Subcutaneous abdominal adipose tissue (tissue), 5 donors: ENCODE data around the gene BSG.
"Not testable (repeated sequence)": the region's sequence is repeated elsewhere in the genome, so short reads cannot be mapped to it uniquely, and the experiment has no call there.

Source experiments
- H3K27ac ChIP-seq: one replicate; pipeline ENCODE4 v1.7.0; 2013; ENCODE audit warnings: low read depth, mild to moderate bottlenecking, inconsistent platforms, low read length, moderate library complexity
- H3K27me3 ChIP-seq, 5 donors: one replicate each; pipeline ENCODE4 v1.7.0; 2013; ENCODE audit warnings: low read length in 5 of 5, inconsistent platforms in 1 of 5; ENCODE audit not compliant: control insufficient read depth in 5 of 5, insufficient read depth in 4 of 5
- H3K36me3 ChIP-seq, 5 donors: one replicate each; pipeline ENCODE4 v1.7.0; 2013; ENCODE audit warnings: low read length in 5 of 5; ENCODE audit not compliant: control insufficient read depth in 5 of 5, insufficient read depth in 5 of 5
- H3K4me1 ChIP-seq, 5 donors: one replicate each; pipeline ENCODE4 v1.7.0; 2013; ENCODE audit warnings: low read length in 5 of 5, mild to moderate bottlenecking in 3 of 5, moderate library complexity in 1 of 5; ENCODE audit not compliant: control insufficient read depth in 5 of 5, insufficient read depth in 5 of 5
- H3K4me3 ChIP-seq, 5 donors: one replicate each; pipeline ENCODE4 v1.7.0; 2013; ENCODE audit warnings: low read length in 5 of 5, low read depth in 1 of 5
- H3K9ac ChIP-seq, 5 donors: one replicate each; pipeline ENCODE4 v1.7.0; 2013; ENCODE audit warnings: low read length in 5 of 5, mild to moderate bottlenecking in 4 of 5, moderate library complexity in 3 of 5
- H3K9me3 ChIP-seq, 5 donors: one replicate each; pipeline ENCODE4 v1.7.0; 2013; ENCODE audit warnings: low read length in 5 of 5; ENCODE audit not compliant: control insufficient read depth in 5 of 5
- donor health status: healthy.
- donor health status: healthy.
- donor health status: healthy.
- donor health status: healthy.
- donor health status: healthy.

BSG gene

GRCh38 chr19:604355-604754 lies 32.0 kb downstream of the BSG start:
- Histone ChIP-seq H3K27me3 (peaks cover 0 to 4% (median 3%) of the 10 kb centered on the region in 5 donors), H3K4me1 (peaks cover 0 to 8% (median 0%) of the 10 kb centered on the region in 5 donors)

GRCh38 chr19:605061-605971 lies 32.9 kb downstream of the BSG start:
- H3K9me3 ChIP-seq, H3K9ac ChIP-seq, H3K27me3 ChIP-seq, H3K36me3 ChIP-seq, H3K27ac ChIP-seq, H3K4me3 ChIP-seq: not testable (repeated sequence)
- peaks cover 0 to 15% (median 0%) of the 10 kb centered on the region in 5 donors for H3K4me1 ChIP-seq

More at GRCh38 chr19:604355-604754, 32.0 kb downstream of the BSG start:
- H3K4me3 ChIP-seq, result no peak overlapping the region
- no peak overlapping the region for H3K9ac ChIP-seq
- H3K9me3 ChIP-seq, result peaks cover 0 to 7% (median 0%) of the 10 kb centered on the region in 5 donors
- no peak overlapping the region for H3K27ac ChIP-seq
- no peaks in the 10 kb centered on the region for H3K36me3 ChIP-seq

- H3K9ac ChIP-seq, result no peak overlapping the region
- no peak overlapping the region for H3K27ac ChIP-seq
- no peaks in the 10 kb centered on the region for H3K36me3 ChIP-seq
- H3K4me1 ChIP-seq, result peaks cover 0 to 25% (median 9%) of the 10 kb centered on the region in 5 donors
- H3K4me3 ChIP-seq, result no peak overlapping the region
- H3K27me3 ChIP-seq, result peaks cover 0 to 20% (median 9%) of the 10 kb centered on the region in 5 donors
- H3K9me3 ChIP-seq, result no peaks in the 10 kb centered on the region
Observed at GRCh38 chr19:607301-608154, 35.1 kb downstream of the BSG start.

GRCh38 chr19:608155-609003 lies 36.0 kb downstream of the BSG start:
- no peaks in the 10 kb centered on the region for H3K36me3 ChIP-seq
- no peak overlapping the region for H3K27ac ChIP-seq
- peaks cover 0 to 25% (median 9%) of the 10 kb centered on the region in 5 donors for H3K4me1 ChIP-seq
- peaks cover 3 to 23% (median 9%) of the 10 kb centered on the region in 5 donors for H3K27me3 ChIP-seq
- no peak overlapping the region for H3K4me3 ChIP-seq
- H3K9me3 ChIP-seq, result no peaks in the 10 kb centered on the region
- H3K9ac ChIP-seq, result no peak overlapping the region

GRCh38 chr19:609004-609346 lies 36.6 kb downstream of the BSG start:
- Histone ChIP-seq H3K27ac (no peak overlapping the region), H3K36me3 (no peaks in the 10 kb centered on the region), H3K4me3 (no peak overlapping the region), H3K9ac (no peak overlapping the region), H3K9me3 (no peaks in the 10 kb centered on the region), H3K4me1 (peaks cover 0 to 25% (median 9%) of the 10 kb centered on the region in 5 donors), H3K27me3 (peaks cover 3 to 23% (median 9%) of the 10 kb centered on the region in 5 donors)

- Histone ChIP-seq H3K4me3 (peak overlapping the region in 2 of 5 donors; percentile 33 to 43), H3K4me1 (peaks cover 0 to 25% (median 9%) of the 10 kb centered on the region in 5 donors), H3K9me3 (no peaks in the 10 kb centered on the region), H3K27ac (no peak overlapping the region), H3K27me3 (peaks cover 3 to 28% (median 15%) of the 10 kb centered on the region in 5 donors), H3K9ac (peak overlapping the region in 2 of 5 donors; percentile 12 to 48), H3K36me3 (no peaks in the 10 kb centered on the region)
Observed at GRCh38 chr19:610071-610800, 37.8 kb downstream of the BSG start.

- no peaks in the 10 kb centered on the region for H3K9me3 ChIP-seq
- H3K9ac ChIP-seq, result peak overlapping the region in 2 of 5 donors; percentile 12 to 48
- no peak overlapping the region for H3K27ac ChIP-seq
- H3K4me3 ChIP-seq, result peak overlapping the region in 3 of 5 donors; percentile 29 to 43 (median 33)
- peaks cover 0 to 28% (median 9%) of the 10 kb centered on the region in 5 donors for H3K4me1 ChIP-seq
- no peaks in the 10 kb centered on the region for H3K36me3 ChIP-seq
- peaks cover 3 to 28% (median 19%) of the 10 kb centered on the region in 5 donors for H3K27me3 ChIP-seq
Observed at GRCh38 chr19:610801-611480, 38.5 kb downstream of the BSG start.

GRCh38 chr19:611481-611868 lies 39.1 kb downstream of the BSG start:
- H3K4me3 ChIP-seq, result no peak overlapping the region
- H3K27ac ChIP-seq, result no peak overlapping the region
- H3K9me3 ChIP-seq, result no peaks in the 10 kb centered on the region
- H3K4me1 ChIP-seq, result peaks cover 0 to 28% (median 9%) of the 10 kb centered on the region in 5 donors
- no peaks in the 10 kb centered on the region for H3K36me3 ChIP-seq
- no peak overlapping the region for H3K9ac ChIP-seq
- peaks cover 3 to 28% (median 19%) of the 10 kb centered on the region in 5 donors for H3K27me3 ChIP-seq
